ENCODE measurements around the gene HTR3D. TPM values are rescaled to one million over a fixed set of nuclear protein-coding genes. Genes with fewer than 3 reads are reported as not detected.

Gene HTR3D, protein sequence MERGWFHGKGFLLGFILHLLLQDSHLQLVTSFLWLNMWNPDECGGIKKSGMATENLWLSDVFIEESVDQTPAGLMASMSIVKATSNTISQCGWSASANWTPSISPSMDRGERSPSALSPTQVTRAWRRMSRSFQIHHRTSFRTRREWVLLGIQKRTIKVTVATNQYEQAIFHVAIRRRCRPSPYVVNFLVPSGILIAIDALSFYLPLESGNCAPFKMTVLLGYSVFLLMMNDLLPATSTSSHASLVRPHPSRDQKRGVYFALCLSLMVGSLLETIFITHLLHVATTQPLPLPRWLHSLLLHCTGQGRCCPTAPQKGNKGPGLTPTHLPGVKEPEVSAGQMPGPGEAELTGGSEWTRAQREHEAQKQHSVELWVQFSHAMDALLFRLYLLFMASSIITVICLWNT
- total RNA-seq (not detected), polyA plus RNA-seq (not detected)

GRCh38 chr3:184031187-184031792, at the start of gene HTR3D:
HTR3D (plus strand) TSS chr3:184031742; CDS start chr3:184031742, 0 bp downstream.
- no peaks in the 10 kb centered on the region for H3K9me3 ChIP-seq
- H3K36me3 ChIP-seq, result no peaks in the 10 kb centered on the region
- H3K27ac ChIP-seq, result no peak within 1 kb of the TSS
- H3K27me3 ChIP-seq, result no peaks in the 10 kb centered on the region
- H3K4me3 ChIP-seq, result no peak within 1 kb of the TSS
- intact Hi-C loops (cut with DNase I), result no loop called here
- TF ChIP-seq POLR2A (IDR thresholded peaks at IDR 0.05) (no peak), POLR2AphosphoS5 (IDR thresholded peaks at IDR 0.05) (no peak), EP300 (IDR thresholded peaks at IDR 0.05) (no peak), CTCF (IDR thresholded peaks at IDR 0.05) (no peak)
- no peaks in the 10 kb centered on the region for H3K4me1 ChIP-seq
- DNase-seq, result no peak
- 64 to 68% methylated on average over 4 of the region's 4 CpGs for WGBS, 2 donors

- Histone ChIP-seq H3K4me3 (no peak overlapping the region), H3K36me3 (peaks cover 0 to 49% (median 5%) of the 10 kb centered on the region in 4 donors), H3K9me3 (no peaks in the 10 kb centered on the region), H3K4me1 (peaks cover 0 to 24% (median 19%) of the 10 kb centered on the region in 4 donors), H3K27ac (no peak overlapping the region), H3K27me3 (no peaks in the 10 kb centered on the region)
- WGBS, 2 donors, result 88% methylated on average over 6 of the region's 6 CpGs
- no peak for DNase-seq
- intact Hi-C loops (cut with DNase I), result no loop called here
- TF ChIP-seq POLR2A (IDR thresholded peaks at IDR 0.05) (no peak), POLR2AphosphoS5 (IDR thresholded peaks at IDR 0.05) (no peak), CTCF (IDR thresholded peaks at IDR 0.05) (no peak), EP300 (IDR thresholded peaks at IDR 0.05) (no peak)
Measured at GRCh38 chr3:183981990-183982644, 49.4 kb upstream of the HTR3D start.

GRCh38 chr3:183984127-183984740, 47.3 kb upstream of the HTR3D start:
- Histone ChIP-seq H3K9me3 (no peaks in the 10 kb centered on the region), H3K36me3 (peaks cover 12 to 55% (median 14%) of the 10 kb centered on the region in 4 donors), H3K27ac (peak overlapping the region in 3 of 4 donors; percentile 51 to 61 (median 51)), H3K4me3 (no peak overlapping the region), H3K27me3 (no peaks in the 10 kb centered on the region), H3K4me1 (peaks cover 0 to 24% (median 19%) of the 10 kb centered on the region in 4 donors)
- DNase-seq, result no peak
- 89 to 94% methylated on average over 4 of the region's 4 CpGs for WGBS, 2 donors
- no peak for TF ChIP-seq POLR2A (IDR thresholded peaks at IDR 0.05)
- TF ChIP-seq EP300 (IDR thresholded peaks at IDR 0.05), result no peak
- no peak for TF ChIP-seq CTCF (IDR thresholded peaks at IDR 0.05)
- TF ChIP-seq POLR2AphosphoS5 (IDR thresholded peaks at IDR 0.05), result no peak
- intact Hi-C loops (cut with DNase I), result no loop called here

GRCh38 chr3:183984749-183985729, 46.5 kb upstream of the HTR3D start:
- H3K27ac ChIP-seq, result peak overlapping the region in 3 of 4 donors; percentile 51 to 61 (median 51)

More at GRCh38 chr3:183984749-183985729, 46.5 kb upstream of the HTR3D start:
- Histone ChIP-seq H3K9me3 (no peaks in the 10 kb centered on the region), H3K36me3 (peaks cover 12 to 56% (median 14%) of the 10 kb centered on the region in 4 donors), H3K4me1 (peaks cover 0 to 24% (median 19%) of the 10 kb centered on the region in 4 donors), H3K27me3 (no peaks in the 10 kb centered on the region), H3K4me3 (no peak overlapping the region)
- intact Hi-C loops (cut with DNase I), result no loop called here
- DNase-seq, result no peak
- WGBS, 2 donors, result 88 to 93% methylated on average over 11 of the region's 11 CpGs
- no peak for TF ChIP-seq CTCF (IDR thresholded peaks at IDR 0.05)
- TF ChIP-seq POLR2AphosphoS5 (IDR thresholded peaks at IDR 0.05), result no peak
- no peak for TF ChIP-seq POLR2A (IDR thresholded peaks at IDR 0.05)
- TF ChIP-seq EP300 (IDR thresholded peaks at IDR 0.05), result no peak
